ENCODE data around the gene RPL10A. TPM values are rescaled to one million over a fixed set of nuclear protein-coding genes. Genes with fewer than 3 reads are reported as not detected.

RPL10A gene
- polyA plus RNA-seq, 1 of the 3 experiments (the other 2 are of a cell fraction), result 3,548 TPM

GRCh38 chr6:35442693-35443092 is 25.5 kb upstream of the RPL10A start:
- Histone ChIP-seq H3K9me3 (no peaks in the 10 kb centered on the region), H3K4me1 (ENCODE audit: control insufficient read depth in 1 of 2, insufficient read depth in 2 of 2, low read depth in 1 of 2, low read length in 1 of 2) (no peaks in the 10 kb centered on the region), H3K36me3 (replicated peaks in 1 of 2; ENCODE audit: control insufficient read depth in 1 of 2, insufficient read depth in 2 of 2, low read length in 1 of 2) (no peaks in the 10 kb centered on the region), H3K27ac (ENCODE audit: low read depth in 2 of 2, low read length in 1 of 2) (no peak overlapping the region), H2AFZ (ENCODE audit: low read depth) (no peak overlapping the region), H3F3A (replicated peaks; ENCODE audit: insufficient read depth) (no peaks in the 10 kb centered on the region), H3K79me2 (ENCODE audit: insufficient read depth) (no peaks in the 10 kb centered on the region), H3K4me3 (ENCODE audit: low read depth in 2 of 2, low read length in 1 of 2) (no peak overlapping the region), H3K4me2 (no peak overlapping the region), H3K9me2 (no peaks in the 10 kb centered on the region), H3K9ac (no peak overlapping the region), H3K27me3 (ENCODE audit: insufficient read depth) (no peaks in the 10 kb centered on the region), H4K20me1 (ENCODE audit: insufficient read depth) (no peaks in the 10 kb centered on the region)
- 93% methylated on average over 3 of the region's 5 CpGs for WGBS (ENCODE audit: low lambda C conversion rate)
- DNase-seq, result no peak
- no peak for TF ChIP-seq USF2 (IDR thresholded peaks at IDR 0.05; ENCODE audit: borderline replicate concordance, low read depth, low read length)
- POLR2A ChIA-PET, result no interaction called here
- CTCF ChIA-PET, result interaction anchor here (2.1 kb wide), 1 partner anchor 101 kb away, joined by 18 read pairs; the partner anchor contains the start of gene PPARD

- H3K79me2 ChIP-seq (ENCODE audit: insufficient read depth), result no peaks in the 10 kb centered on the region
- TF ChIP-seq CHD2 (IDR thresholded peaks at IDR 0.05; ENCODE audit: low read length, partially characterized antibody) (no peak), EP300 (IDR thresholded peaks at IDR 0.05; ENCODE audit: borderline replicate concordance in 1 of 2, low read depth in 1 of 2, low read length in 1 of 2) (no peak), MAX (IDR thresholded peaks at IDR 0.05; ENCODE audit: low read depth) (no peak), FOXM1 (IDR thresholded peaks at IDR 0.05; ENCODE audit: low read depth) (no peak), JUND (IDR thresholded peaks at IDR 0.05) (no peak), RFX5 (IDR thresholded peaks at IDR 0.05; ENCODE audit: low read length) (no peak), FOXJ3 (CRISPR knock-in tag; IDR thresholded peaks at IDR 0.05) (no peak)
- H3K9me2 ChIP-seq, result no peaks in the 10 kb centered on the region
- H3K4me3 ChIP-seq (ENCODE audit: low read depth in 2 of 2, low read length in 1 of 2), result no peak overlapping the region
- no peak overlapping the region for H3K9ac ChIP-seq
- H3K27ac ChIP-seq (ENCODE audit: low read depth in 2 of 2, low read length in 1 of 2), result no peak overlapping the region
- no peaks in the 10 kb centered on the region for H3K27me3 ChIP-seq (ENCODE audit: insufficient read depth)
- no peaks in the 10 kb centered on the region for H3K36me3 ChIP-seq (replicated peaks in 1 of 2; ENCODE audit: control insufficient read depth in 1 of 2, insufficient read depth in 2 of 2, low read length in 1 of 2)
- CTCF ChIA-PET, result interaction anchor here (0.6 to 2.1 kb wide), 3 partner anchors 24 to 148 kb away, joined by 3 to 18 read pairs (median 5); partner anchors contain the start of gene PPARD
- no peak overlapping the region for H2AFZ ChIP-seq (ENCODE audit: low read depth)
- no peaks in the 10 kb centered on the region for H3F3A ChIP-seq (replicated peaks; ENCODE audit: insufficient read depth)
- no peak overlapping the region for H3K4me2 ChIP-seq
- POLR2A ChIA-PET, result no interaction called here
- 83% methylated on average over 4 of the region's 9 CpGs for WGBS (ENCODE audit: low lambda C conversion rate)
- H3K4me1 ChIP-seq (ENCODE audit: control insufficient read depth in 1 of 2, insufficient read depth in 2 of 2, low read depth in 1 of 2, low read length in 1 of 2), result no peaks in the 10 kb centered on the region
- no peak for DNase-seq
- no peaks in the 10 kb centered on the region for H4K20me1 ChIP-seq (ENCODE audit: insufficient read depth)
- H3K9me3 ChIP-seq, result no peaks in the 10 kb centered on the region
Observed at GRCh38 chr6:35443341-35444030, 24.7 kb upstream of the RPL10A start.

- H3K27me3 ChIP-seq (ENCODE audit: insufficient read depth), result no peaks in the 10 kb centered on the region
- H3K9me2 ChIP-seq, result no peaks in the 10 kb centered on the region
- POLR2A ChIA-PET, result no interaction called here
- H3K4me3 ChIP-seq (ENCODE audit: low read depth in 2 of 2, low read length in 1 of 2), result no peak overlapping the region
- H3K4me1 ChIP-seq (ENCODE audit: control insufficient read depth in 1 of 2, insufficient read depth in 2 of 2, low read depth in 1 of 2, low read length in 1 of 2), result no peaks in the 10 kb centered on the region
- H3K36me3 ChIP-seq (replicated peaks in 1 of 2; ENCODE audit: control insufficient read depth in 1 of 2, insufficient read depth in 2 of 2, low read length in 1 of 2), result no peaks in the 10 kb centered on the region
- CTCF ChIA-PET, result interaction anchor here (7.4 kb wide), 1 partner anchor 102 kb away, joined by 186 read pairs; the partner anchor contains the start of gene PPARD
- H3K79me2 ChIP-seq (ENCODE audit: insufficient read depth), result no peaks in the 10 kb centered on the region
- H2AFZ ChIP-seq (ENCODE audit: low read depth), result no peak overlapping the region
- no peaks in the 10 kb centered on the region for H4K20me1 ChIP-seq (ENCODE audit: insufficient read depth)
- H3K9me3 ChIP-seq, result no peaks in the 10 kb centered on the region
- no peak for DNase-seq
- no peak overlapping the region for H3K9ac ChIP-seq
- H3F3A ChIP-seq (replicated peaks; ENCODE audit: insufficient read depth), result no peaks in the 10 kb centered on the region
- H3K27ac ChIP-seq (ENCODE audit: low read depth in 2 of 2, low read length in 1 of 2), result no peak overlapping the region
- H3K4me2 ChIP-seq, result no peak overlapping the region
- WGBS (ENCODE audit: low lambda C conversion rate), result 85% methylated on average over 4 of the region's 7 CpGs
- TF ChIP-seq REST (IDR thresholded peaks at IDR 0.05; ENCODE audit: low read depth, low read length), result no peak
- TF ChIP-seq RAD21 (IDR thresholded peaks at IDR 0.05; ENCODE audit: low read length), result no peak
- TF ChIP-seq EZH2phosphoT487 (IDR thresholded peaks at IDR 0.05; ENCODE audit: borderline replicate concordance, low read depth), result no peak
- TF ChIP-seq TCF12 (IDR thresholded peaks at IDR 0.05), result no peak
- no peak for TF ChIP-seq POLR2AphosphoS5 (IDR thresholded peaks at IDR 0.05; ENCODE audit: low read depth, low read length)
- TF ChIP-seq RFX5 (IDR thresholded peaks at IDR 0.05; ENCODE audit: low read length), result no peak
- TF ChIP-seq SMC3 (IDR thresholded peaks at IDR 0.05; ENCODE audit: low read depth, low read length), result no peak
- no peak for TF ChIP-seq MXI1 (IDR thresholded peaks at IDR 0.05; ENCODE audit: low read depth, low read length)
Observed at GRCh38 chr6:35445691-35446090, 22.5 kb upstream of the RPL10A start.

All from SK-N-SH (cell line).